ENCODE measurements around the gene MTMR3.
"Not testable (repeated sequence)": the region's sequence is repeated elsewhere in the genome, so short reads cannot be mapped to it uniquely, and the experiment has no call there.

Gene MTMR3

GRCh38 chr22:29972121-29972520, 89.1 kb downstream of the MTMR3 start:
- DNase-seq, result no peak

GRCh38 chr22:29973269-29973668, 90.3 kb downstream of the MTMR3 start:
- no peak for DNase-seq

- not testable (repeated sequence) for DNase-seq
Observed at GRCh38 chr22:29973680-29974079, 90.7 kb downstream of the MTMR3 start.

DNA sequence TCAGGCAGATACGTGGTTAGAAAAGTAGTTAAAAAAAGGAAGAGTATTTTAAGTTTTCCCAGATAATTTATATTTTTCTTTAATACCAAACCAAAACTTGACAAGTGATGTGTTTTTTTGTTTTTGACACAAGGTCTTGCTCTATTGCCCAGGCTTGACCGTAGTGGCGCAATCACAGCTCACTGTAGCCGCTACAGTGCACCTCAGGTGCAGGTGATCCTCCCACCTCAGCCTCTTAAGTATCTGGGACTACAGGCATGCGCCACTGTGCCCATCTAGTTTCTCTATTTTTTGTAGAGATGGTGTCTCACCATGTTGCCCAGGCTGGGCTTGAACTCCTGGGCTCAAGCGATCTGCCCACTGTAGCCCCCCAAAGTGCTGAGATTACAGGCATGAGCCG, 92.5 kb downstream of the MTMR3 start:
- DNase-seq, result no peak

GRCh38 chr22:29977107-29977506, 94.1 kb downstream of the MTMR3 start:
- DNase-seq, result peak; percentile 23

DNA sequence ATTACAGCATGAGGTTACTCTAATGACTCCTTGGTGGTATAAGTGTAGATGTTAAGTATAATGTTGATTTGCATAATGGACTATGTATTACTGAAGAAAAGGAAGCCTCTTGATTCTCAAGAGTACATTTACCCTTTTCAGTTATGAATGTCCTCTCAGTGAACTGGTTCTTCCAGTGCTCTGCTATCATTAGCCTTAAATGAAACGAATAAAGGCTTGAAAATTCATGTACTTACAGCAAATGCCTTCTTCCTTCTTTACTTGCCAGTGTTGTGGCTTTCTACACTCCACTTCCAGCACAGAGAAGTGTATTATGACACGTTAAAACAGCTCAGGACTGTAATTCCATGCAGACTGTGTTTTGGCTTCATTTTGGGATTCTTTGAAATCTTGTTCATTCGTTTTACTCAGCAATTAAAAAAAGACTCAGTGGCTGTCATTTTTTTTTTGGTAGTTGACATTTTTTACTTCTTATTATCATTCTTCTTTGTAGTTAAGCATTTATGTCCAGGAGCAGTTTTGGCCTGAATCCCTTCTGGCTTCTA, 96.9 kb downstream of the MTMR3 start:
- no peak for DNase-seq

- DNase-seq, result no peak
Observed at GRCh38 chr22:29983296-29983917, 100.4 kb downstream of the MTMR3 start.

DNA sequence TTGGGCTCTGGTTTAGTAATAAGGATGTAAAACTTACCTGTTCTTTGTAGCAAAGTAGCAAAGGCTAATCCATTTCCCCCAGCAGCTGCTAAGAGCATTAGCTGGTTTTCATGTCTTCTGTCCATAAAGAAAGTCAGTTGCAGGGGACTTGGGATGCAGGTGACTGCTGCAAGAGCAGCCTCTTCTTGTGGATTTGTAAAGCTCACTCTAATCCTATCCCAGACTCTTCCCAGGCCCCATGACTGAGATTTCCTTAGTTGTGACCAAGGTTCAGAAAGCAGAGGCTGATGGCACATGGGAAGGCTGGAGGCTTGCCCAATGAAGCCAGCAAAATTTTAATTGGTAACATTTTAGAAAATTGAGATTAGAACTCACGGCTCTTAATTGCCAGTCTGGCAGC, 102.9 kb downstream of the MTMR3 start:
- no peak for DNase-seq

GRCh38 chr22:29987137-29987536, 104.2 kb downstream of the MTMR3 start:
- peak; percentile 25 for DNase-seq

- no peak for DNase-seq
Observed at GRCh38 chr22:29988719-29989118, 105.7 kb downstream of the MTMR3 start.

DNA sequence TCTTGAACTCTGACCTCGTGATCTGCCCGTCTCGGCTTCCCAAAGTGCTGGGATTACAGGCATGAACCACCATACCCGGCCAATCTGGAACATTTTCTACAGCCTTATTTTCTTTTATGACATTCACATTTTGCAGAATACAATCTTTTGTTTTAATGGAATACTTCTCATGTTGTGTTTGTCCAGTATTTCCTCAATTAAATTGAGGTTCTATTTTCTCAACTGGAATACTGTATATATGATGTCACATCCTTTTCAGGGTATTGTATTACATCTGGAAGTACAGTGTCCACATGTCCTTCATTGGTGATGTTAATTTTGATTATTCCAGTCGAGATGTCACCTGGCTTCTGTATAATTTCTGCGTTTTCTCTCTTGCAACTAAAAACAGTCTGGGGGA, 106.5 kb downstream of the MTMR3 start:
- DNase-seq, result no peak

DNA sequence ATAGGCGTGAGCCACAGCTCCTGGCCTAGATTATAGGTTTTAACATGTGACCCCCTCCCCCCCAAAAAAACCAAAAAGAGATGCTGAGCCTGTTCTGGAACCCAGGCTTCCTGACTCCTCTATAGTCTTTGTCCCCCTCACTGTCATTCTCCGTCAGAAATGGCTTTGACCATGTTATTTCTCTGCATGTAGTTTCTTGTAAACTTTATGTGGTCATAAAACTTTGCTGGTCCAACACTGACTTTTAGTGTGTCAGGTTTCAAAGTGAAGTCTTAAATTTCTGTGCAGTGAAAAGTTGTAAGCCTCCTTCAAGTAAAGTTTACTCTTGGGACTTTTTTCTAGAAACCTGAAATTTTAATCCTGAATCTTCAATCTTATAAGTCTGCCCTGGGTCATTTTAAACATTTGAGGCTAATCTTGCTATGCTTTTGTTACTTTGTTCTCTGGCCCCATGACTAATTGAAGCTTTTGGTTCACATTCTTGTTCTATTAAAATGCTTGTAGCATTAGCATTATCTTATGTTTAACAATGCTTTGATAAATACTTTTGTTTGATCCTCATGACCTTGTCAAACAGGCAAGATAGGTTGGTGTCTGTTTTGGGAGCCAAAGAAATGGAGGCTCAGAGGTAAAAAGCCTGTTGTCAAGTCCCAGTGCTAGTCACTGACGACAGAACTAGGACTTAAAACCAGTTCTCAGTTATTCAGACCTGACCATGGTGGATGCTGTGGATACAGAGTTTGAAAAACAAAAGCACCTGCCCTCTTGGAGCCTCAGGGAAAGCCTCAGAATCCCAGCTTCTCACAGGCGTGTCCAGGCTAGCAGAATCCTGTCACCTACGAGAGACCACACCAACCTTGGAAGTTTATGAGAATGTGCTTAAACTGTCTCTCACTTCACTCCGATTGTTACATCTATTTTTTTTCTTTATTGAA, 109.6 kb downstream of the MTMR3 start:
- no peak for DNase-seq

DNA sequence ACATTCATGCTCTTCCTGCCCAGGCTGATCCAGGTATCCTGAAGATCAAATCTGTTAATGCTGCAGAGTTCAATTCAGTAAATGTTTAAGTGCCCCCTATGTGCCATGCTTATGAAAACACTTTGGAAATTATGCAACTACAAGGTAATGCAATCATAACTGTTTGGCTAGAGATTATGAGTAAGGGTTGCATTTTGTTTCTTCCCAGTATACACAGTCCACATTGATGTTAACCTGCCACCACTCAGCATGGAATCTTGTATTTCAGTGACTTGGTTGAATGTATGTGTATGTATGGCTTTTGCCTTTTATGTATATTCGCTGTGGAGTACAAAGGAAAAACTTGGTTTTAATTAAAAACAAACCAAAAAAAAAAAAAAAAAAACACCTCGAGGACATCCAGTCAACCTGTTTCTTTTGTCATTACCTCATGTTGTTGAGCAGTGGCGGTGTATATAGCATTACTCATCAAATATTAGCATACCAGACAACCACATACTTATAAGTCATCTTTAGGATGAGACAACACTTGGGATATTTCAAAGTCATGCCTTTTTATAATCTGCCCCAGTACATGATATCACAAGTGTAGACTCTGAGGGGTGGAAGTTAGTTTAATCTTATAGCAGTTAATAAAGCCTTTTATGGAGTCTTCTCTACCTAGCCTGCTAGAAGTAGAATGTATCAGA, 111.2 kb downstream of the MTMR3 start:
- DNase-seq, result peak; percentile 6

GRCh38 chr22:29994943-29995342, 112.0 kb downstream of the MTMR3 start:
- no peak for DNase-seq

GRCh38 chr22:29997107-29997506, 114.1 kb downstream of the MTMR3 start:
- DNase-seq, result no peak

- DNase-seq, result no peak
Observed at GRCh38 chr22:29997516-29997915, 114.5 kb downstream of the MTMR3 start.

DNA sequence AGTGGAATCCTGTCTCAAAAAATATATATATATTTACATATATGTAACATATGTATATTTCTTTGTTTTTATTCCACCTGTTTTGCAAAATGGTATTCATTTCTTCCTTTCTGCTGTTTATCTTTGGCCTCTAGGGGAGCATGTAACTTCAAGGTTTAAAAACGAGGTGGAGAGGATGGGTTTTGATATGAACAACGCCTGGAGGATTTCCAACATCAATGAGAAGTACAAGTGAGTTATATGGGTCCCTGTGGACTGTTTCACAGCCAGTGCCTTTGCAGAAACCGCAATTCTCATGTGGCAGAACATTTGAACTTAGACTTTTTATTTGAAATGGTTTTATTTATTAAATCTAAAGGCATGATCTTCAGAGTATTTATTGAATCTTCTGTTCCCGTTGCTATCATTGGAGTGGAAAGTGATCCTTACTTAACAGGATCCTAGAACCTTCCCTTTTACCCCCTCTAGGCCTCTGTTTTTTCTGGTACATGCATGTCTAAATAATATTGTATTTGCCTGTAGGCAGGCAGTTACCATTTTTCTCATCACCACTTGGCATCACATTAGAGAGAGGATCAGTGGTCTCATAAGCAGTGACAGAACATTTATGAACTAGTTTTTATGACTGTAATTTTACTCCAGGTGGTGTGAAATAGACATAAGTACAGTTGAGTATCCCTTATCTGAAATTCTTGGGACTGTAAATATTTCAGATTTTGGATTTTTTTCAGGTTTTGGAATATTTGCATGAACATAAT, 115.8 kb downstream of the MTMR3 start:
- DNase-seq, result no peak

- no peak for DNase-seq
Observed at GRCh38 chr22:30000566-30000965, 117.6 kb downstream of the MTMR3 start.

DNA sequence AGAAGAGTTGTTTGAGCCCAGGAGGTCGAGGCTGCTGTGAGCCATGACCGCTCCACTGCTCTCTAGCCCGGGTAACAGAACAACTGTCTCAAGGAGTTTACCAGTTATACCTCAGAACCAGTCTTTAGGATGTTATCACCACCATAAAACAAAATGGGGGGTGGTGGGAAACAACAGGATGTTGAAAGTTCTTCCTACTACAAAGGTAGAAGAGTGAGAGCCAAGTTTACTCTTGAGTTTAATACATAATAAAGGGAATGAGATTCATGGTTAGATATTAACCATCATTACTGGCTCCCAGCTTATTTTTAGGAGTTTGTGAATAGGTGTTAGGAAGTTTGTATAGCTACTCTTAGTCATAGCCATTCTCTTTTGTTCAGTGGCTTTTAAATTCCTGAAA, 118.5 kb downstream of the MTMR3 start:
- no peak for DNase-seq

DNA sequence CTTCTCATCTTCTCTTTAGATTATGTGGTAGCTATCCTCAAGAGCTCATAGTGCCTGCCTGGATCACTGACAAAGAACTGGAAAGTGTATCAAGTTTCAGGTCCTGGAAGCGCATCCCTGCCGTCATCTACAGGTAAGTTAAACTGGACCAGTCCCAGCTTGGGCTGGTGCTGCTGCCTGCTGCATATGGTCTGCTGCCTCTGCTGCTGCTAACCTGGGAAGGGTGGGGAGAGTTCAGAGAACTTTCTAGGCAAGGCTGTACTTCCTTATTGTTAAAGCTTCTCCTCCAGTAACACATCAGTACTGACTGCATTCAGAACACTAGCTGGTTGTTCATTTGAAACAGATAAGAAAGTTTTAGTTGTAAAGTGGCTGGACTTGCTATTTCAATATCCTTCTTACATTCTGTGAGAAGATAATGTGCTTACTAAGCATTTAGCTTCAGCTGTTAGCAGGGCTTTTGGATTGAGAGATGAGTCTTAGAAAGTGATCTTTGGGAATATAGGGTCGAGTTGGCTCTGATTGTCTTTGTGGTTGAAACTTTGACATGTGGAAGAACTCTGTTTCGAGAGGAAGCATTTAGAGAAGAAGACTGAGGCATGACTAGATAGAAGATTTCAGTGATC, 120.0 kb downstream of the MTMR3 start:
- DNase-seq, result no peak

- no peak for DNase-seq
Observed at GRCh38 chr22:30004101-30004500, 121.1 kb downstream of the MTMR3 start.

GRCh38 chr22:30004694-30005093, 121.7 kb downstream of the MTMR3 start:
- DNase-seq, result no peak

All from GF-D8 (cell line).